Adrenal gland (tissue), 5 donors: ENCODE measurements around the gene PTCD2.

Experiments
- CTCF ChIP-seq, 6 experiments: fragments of 450-650 bp in 4 of 6; fragments of 200-600 bp in 2 of 6; sonication (generic) in 1 of 6; IDR thresholded peaks; 1 replicate in 5 of 6; 2 replicates in 1 of 6; pipeline versions ENCODE4 v1.5.1 to v1.8.0; 2016 to 2021; ENCODE audit warnings: antibody characterized with exemption in 6 of 6, mild to moderate bottlenecking in 2 of 6, moderate library complexity in 1 of 6
- POLR2A ChIP-seq, 2 donors: fragments of 450-650 bp; IDR thresholded peaks; one replicate each; pipeline ENCODE4 v1.6.1; 2017; ENCODE audit warnings: antibody characterized with exemption in 2 of 2, mild to moderate bottlenecking in 2 of 2, moderate library complexity in 1 of 2
- donor health status: DM: no; HTN: no; CAD: no.

DNA sequence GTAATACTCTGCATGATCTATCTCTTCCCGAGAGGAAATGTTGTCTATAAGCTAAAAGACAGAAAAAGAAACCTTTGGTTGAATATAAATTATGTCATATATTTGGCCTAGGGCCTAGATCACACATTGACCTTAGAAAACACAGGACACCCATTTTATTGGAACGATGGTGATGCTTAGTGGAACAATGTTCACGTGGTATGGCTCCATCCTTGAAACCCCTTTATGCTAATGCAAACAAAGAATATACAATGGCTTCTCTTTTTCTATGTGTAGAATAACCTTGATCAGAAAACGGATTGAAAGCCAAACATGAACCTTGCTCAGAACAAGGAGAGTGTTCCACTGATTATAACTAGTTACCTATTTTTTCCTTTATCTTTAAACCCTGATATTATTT is 24.6 kb upstream of the PTCD2 start:
- no peak for TF ChIP-seq CTCF (IDR thresholded peaks at IDR 0.05)
- TF ChIP-seq POLR2A (IDR thresholded peaks at IDR 0.05): no peak
